IMR-90 (cell line): ENCODE results near the gene KRTAP12-3.

Experiments used
- BHLHE40 ChIP-seq: fragments of 150-350 bp; IDR thresholded peaks from 2 replicates; pipeline ENCODE4 v1.6.1; 2016; ENCODE audit warnings: mild to moderate bottlenecking, low read depth, low read length
- CEBPB ChIP-seq: IDR thresholded peaks from 2 replicates; pipeline ENCODE4 v1.6.1; 2012; ENCODE audit warnings: low read depth, low read length, improper control_type of control experiment
- ELK1 ChIP-seq: fragments of 150-350 bp; IDR thresholded peaks from 2 replicates; pipeline ENCODE4 v1.6.1; 2016; ENCODE audit warnings: low read depth, mild to moderate bottlenecking, low read length, moderate library complexity, borderline replicate concordance
- FOS ChIP-seq: fragments of 150-350 bp; IDR thresholded peaks from 2 replicates; pipeline ENCODE4 v1.6.1; 2016; ENCODE audit warnings: low read depth, low read length
- MAFK ChIP-seq: IDR thresholded peaks from 2 replicates; pipeline ENCODE4 v1.6.1; 2012; ENCODE audit warnings: low read depth, low read length, improper control_type of control experiment
- NFE2L2 ChIP-seq: fragments of 150-350 bp; IDR thresholded peaks from 2 replicates; pipeline ENCODE4 v1.6.1; 2016; ENCODE audit warnings: low read depth, mild to moderate bottlenecking, low read length
- POLR2A ChIP-seq: IDR thresholded peaks from 2 replicates; pipeline ENCODE4 v1.6.1; 2012; ENCODE audit warnings: mild to moderate bottlenecking, low read depth, low read length
- RFX5 ChIP-seq: IDR thresholded peaks from 2 replicates; pipeline ENCODE4 v1.8.0; 2012; ENCODE audit warnings: low read depth, mild to moderate bottlenecking, low read length, moderate library complexity
- SMC3 ChIP-seq: fragments of 150-350 bp; IDR thresholded peaks from 2 replicates; pipeline ENCODE4 v1.6.1; 2016; ENCODE audit warnings: low read depth, mild to moderate bottlenecking, antibody characterized with exemption, low read length, moderate library complexity
- USF2 ChIP-seq: fragments of 150-350 bp; IDR thresholded peaks from 2 replicates; pipeline ENCODE4 v1.6.1; 2017; ENCODE audit warnings: mild to moderate bottlenecking, antibody characterized with exemption, low read length, low read depth
- TF ChIP-seq, protein P1 (sequence below): conservative IDR thresholded peaks from 2 replicates; pipeline ENCODE4 v1.5.1; 2012; ENCODE audit warnings: mild to moderate bottlenecking, low read depth, low read length, improper control_type of control experiment

- TF ChIP-seq, protein P1, sequence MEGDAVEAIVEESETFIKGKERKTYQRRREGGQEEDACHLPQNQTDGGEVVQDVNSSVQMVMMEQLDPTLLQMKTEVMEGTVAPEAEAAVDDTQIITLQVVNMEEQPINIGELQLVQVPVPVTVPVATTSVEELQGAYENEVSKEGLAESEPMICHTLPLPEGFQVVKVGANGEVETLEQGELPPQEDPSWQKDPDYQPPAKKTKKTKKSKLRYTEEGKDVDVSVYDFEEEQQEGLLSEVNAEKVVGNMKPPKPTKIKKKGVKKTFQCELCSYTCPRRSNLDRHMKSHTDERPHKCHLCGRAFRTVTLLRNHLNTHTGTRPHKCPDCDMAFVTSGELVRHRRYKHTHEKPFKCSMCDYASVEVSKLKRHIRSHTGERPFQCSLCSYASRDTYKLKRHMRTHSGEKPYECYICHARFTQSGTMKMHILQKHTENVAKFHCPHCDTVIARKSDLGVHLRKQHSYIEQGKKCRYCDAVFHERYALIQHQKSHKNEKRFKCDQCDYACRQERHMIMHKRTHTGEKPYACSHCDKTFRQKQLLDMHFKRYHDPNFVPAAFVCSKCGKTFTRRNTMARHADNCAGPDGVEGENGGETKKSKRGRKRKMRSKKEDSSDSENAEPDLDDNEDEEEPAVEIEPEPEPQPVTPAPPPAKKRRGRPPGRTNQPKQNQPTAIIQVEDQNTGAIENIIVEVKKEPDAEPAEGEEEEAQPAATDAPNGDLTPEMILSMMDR: no peak
- TF ChIP-seq POLR2A (no peak), CEBPB (no peak), MAFK (no peak), BHLHE40 (no peak), USF2 (no peak), SMC3 (no peak), RFX5 (no peak), NFE2L2 (no peak), FOS (no peak), ELK1 (no peak)
Measured at GRCh38 chr21:44695184-44695583, 37.5 kb downstream of the KRTAP12-3 start.
